Right ventricle myocardium superior (tissue), 1 donor: ENCODE measurements around the gene UPK2. TPM values are rescaled to one million over a fixed set of nuclear protein-coding genes. Genes with fewer than 3 reads are reported as not detected.

Experiments used
- ATAC-seq: fragments of 200-7000 bp; cut with Tn5 transposase; one replicate; pipeline ENCODE4 v1.9.1; 2020; ENCODE audit warnings: mild to moderate bottlenecking; ENCODE audit not compliant: poor library complexity
- DNase-seq: peaks from one replicate; pipeline ENCODE4 v3.0.0-alpha.2; 2020
- intact Hi-C: fragments of 100-400 bp; cut with DNase I; formaldehyde crosslinking; loops from one replicate; pipeline ENCODE4 v1.11.2; 2022
- long read RNA-seq: library from polyadenylated mRNA; unstranded; transcript quantifications from one replicate; pipeline ENCODE4 v2.0.0, GENCODE V29; 2021
- total RNA-seq: library from RNA; stranded (reverse); fragmentation: NEBNext Ultra II Directional; extraction: Animal tissue kit (Norgen Biotek cat#: 25700); gene quantifications from one replicate; pipeline ENCODE4 v1.2.1, GENCODE V29; 2021
- donor health status: DM: no; HTN: yes; CAD: no; lungs with severe emphysema.

The UPK2 gene
- not detected for total RNA-seq
- long read RNA-seq, result 0 reads

GRCh38 chr11:118956094-118956846, at the start of gene UPK2:
TSS of gene UPK2 (plus strand) at chr11:118956298. CDS start at chr11:118956351, 53 bp downstream.
- ATAC-seq (peak; percentile 98), DNase-seq (peak; percentile 92)

DNA sequence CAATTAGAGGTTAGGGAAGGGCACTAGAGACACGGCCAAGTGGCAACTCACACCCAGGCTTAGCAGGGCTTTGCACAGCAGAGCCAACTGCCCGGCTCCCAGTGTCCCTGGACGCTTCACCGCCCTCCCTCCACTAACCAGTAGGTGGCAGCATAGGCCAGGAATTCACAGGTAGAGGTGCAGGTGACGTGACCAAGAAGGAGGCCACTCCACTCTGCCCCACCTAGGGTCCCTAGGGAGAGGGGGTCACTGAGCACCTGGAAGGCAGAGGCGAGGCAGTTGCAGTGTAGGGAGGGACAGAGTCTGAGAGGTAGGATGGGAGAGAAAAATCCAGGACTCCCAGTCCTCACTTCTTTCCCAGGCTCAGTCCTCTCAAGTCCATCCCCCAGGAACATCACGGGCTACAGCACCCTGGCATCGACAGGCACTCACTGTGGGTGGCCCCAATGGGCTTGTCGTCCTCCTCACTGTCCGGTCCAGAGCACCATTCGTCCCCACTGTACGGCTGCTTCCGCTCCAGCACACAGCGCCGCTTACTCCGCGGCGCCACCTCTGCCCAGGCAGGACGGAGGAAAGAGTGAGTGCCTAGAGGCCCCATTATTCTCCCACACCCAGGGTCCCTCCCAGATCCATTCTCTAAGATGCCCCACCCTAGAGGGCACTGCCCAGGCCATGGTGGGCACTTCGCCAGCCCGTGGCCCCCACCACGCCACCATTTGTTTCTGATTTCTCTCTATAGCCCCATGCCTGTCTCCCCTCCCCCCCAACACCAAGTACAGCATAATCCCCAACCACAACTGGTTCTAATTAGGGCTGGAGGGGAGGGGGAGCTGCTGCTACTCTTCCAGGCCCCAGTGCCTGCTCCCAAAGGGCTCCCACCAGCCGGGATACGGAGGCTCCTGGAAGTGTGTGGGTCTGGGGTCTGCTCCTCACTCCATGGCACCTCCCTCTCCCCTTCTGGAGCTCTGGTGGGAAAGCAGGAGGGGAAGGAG, 48.8 kb upstream of the UPK2 start:
- peak; percentile 88 for DNase-seq
- intact Hi-C loops, result loop anchor here (2.0 kb wide), 1 partner anchor 49 kb away; the partner anchor contains the start of gene UPK2
- peak; percentile 55 for ATAC-seq

More at GRCh38 chr11:118956094-118956846, at the start of gene UPK2:
- intact Hi-C loops, result loop anchor here (2.0 to 5.0 kb wide), 2 partner anchors 49 to 264 kb away; no protein-coding TSS in a partner anchor

DNA sequence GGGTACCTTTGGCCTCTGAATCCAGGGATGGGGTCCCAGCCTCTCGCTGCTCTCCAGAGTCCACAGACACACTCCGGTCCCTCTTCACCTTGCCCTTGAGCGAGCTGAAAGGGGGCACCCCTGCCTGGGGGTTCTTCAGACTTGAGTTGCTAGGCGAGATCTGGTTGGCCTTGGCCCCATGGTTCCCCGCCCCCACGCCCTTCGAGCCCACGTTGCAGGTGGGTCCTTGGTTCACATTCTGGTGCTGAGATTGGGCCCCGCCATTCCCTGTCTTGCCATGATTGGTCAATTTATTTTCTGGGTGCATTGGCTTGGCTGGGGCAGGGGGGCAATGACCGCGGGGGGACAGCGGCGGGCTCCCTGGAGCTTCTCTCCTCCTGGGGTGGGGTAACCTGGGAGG, 47.8 kb upstream of the UPK2 start:
- intact Hi-C loops, result no loop called here
- no peak for DNase-seq
- no peak for ATAC-seq

DNA sequence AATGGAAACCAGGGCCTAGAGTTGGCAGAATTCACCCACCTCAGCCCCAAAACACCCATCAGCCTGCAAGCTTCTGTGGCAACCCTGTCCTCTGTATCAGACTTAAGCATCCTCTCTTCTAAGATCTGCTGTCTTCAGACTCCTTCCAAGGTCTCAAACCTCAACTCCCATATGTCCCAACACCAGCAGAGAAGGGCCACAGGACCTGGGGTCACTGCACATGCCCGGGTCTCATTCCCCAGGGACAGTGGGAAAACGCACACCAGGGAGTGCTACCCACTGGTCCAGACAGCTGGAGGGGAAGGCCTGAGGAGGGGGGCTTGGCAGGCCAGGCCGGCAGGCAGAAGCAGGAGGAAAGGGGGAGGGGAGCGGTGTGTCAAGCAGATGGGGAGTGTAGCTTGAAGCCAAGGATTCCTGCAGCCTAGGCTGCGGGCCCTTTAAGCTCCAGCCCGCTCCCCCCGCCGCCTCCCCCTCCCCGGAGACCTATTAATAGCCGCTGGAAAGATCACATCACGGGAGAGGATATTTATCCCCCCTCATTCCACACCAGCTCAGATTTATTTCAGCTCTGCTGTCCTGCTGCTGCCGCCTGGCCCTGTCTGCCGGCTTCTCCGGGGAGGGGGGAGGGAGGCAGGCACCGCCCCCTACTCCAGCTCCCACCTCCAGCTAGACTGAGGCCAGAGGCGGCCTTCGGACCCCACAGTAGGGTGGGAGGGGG, 47.0 kb upstream of the UPK2 start:
- intact Hi-C loops, result no loop called here
- ATAC-seq, result peak; percentile 67
- DNase-seq, result peak; percentile 89

DNA sequence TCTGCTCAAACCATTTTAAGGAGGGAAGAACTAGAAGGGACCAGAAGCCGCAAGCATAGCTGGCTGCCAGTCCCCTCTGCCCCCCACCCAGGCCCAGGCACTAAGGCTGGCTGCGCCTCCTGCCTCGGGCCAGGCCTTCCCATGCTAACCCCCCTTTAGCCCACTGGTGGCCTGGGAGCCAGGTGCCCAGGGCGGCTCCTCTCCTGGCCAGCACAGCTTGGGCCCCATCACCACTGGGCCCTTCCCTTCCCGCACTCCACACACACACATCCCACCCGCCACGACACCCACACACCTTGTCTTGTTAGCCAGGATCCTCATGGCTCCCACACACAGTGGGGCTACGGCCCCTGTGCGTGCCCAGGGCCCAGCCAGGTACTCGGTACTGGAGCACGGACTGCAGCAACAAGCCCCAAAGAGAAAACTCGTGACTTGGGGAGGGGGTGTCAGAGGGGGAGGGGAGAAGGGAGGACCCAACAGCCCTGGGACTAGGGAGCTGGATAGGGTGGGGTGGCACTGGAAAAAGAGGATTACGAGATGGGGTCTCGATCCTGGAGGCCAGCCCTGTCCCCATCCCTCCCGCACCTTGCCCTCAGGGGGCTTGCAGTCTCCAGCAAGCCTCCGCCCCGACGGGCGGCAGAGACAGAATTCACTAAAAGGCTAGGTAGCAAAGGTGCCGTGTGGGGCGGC, 46.3 kb upstream of the UPK2 start:
- ATAC-seq, result peak; percentile 1
- intact Hi-C loops, result no loop called here
- DNase-seq, result no peak

- ATAC-seq, result peak; percentile 54
- intact Hi-C loops, result no loop called here
- DNase-seq, result peak; percentile 85
Measured at GRCh38 chr11:118910309-118911112, 45.6 kb upstream of the UPK2 start.

- intact Hi-C loops, result no loop called here
- no peak for DNase-seq
- ATAC-seq, result no peak
Measured at GRCh38 chr11:118911113-118911879, 44.8 kb upstream of the UPK2 start.

- peak; percentile 34 for ATAC-seq
- peak; percentile 84 for DNase-seq
- intact Hi-C loops, result no loop called here
Measured at GRCh38 chr11:118911880-118912741, 44.0 kb upstream of the UPK2 start.

GRCh38 chr11:118912742-118913410, 43.2 kb upstream of the UPK2 start:
- no peak for ATAC-seq
- no peak for DNase-seq
- intact Hi-C loops, result no loop called here

DNA sequence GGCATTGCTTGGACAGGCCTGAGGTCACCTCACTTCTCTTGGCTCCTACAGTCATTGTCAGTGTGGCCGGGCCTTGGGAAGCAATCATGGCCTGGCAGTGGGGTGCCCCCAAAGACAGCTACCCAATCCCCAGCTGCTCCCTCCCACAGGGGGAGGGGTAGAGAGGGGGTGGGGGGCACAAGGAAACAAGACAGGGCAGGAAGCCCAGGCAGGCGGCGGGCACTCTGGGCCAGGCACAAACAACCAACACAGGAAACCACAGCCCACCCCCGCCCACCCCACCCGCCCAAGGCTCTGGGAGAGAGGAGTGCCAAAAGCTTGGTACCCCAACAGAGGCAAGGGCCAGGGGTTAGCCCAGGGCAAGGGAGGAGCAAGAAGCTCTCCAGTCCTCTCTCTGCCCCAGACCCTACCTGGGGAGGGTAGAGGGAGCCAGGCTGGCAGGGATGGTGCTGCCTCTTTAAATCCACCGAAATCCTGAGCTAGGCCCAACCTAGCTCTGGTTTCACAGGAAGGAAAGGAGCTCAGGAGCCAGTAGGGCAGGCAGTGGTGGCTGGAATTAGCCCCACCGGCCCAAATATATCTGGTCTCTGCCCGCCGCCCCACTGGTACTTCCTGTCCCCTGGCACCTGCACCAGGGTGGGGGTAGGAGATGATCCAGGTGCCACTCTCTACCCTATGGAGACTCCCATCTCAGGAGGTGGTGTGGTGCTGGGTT, 42.5 kb upstream of the UPK2 start:
- intact Hi-C loops, result no loop called here
- DNase-seq (no peak), ATAC-seq (no peak)

DNA sequence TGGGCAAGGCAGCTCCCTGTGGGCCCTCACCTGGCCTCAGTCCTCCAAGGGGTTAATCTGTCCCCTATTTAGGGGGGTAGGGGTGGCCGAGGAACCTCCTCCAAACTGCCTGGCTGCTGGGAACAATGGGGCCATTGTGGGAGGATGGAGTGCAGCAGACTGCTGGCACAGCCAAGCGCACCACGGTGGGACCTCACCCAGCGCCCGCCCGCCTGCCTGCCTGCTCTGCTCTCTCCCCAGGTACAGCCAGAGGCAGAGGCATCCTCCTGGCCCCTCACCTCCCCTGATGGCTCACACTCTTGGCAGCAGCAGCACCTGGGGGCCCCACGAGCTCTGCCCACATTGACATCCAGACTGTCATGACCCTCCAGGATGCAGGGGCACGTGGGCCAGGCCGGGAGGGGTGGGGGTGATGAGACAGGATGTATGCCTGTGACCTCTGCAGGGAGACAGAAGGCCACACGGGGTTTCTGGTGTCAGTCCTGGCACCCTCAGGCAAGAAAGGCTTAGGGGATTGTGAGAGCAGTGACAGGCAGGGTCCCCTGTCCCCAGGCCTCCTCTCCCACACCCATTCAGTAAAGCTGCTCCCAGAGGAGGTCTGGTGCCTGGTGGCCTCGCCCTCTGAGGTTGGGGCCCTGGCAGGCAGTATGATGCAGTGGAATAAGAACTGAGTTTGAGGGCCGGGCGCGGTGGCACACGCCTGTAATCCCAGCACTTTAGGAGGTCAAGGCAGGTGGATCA, 41.8 kb upstream of the UPK2 start:
- no peak for DNase-seq
- intact Hi-C loops, result no loop called here

GRCh38 chr11:118914987-118915386, 41.1 kb upstream of the UPK2 start:
- intact Hi-C loops, result no loop called here
- no peak for DNase-seq
- no peak for ATAC-seq

More for the DNA sequence above, 41.8 kb upstream of the UPK2 start:
- no peak for ATAC-seq

- ATAC-seq (no peak), DNase-seq (no peak)
- intact Hi-C loops, result no loop called here
Measured at GRCh38 chr11:118915396-118915795, 40.7 kb upstream of the UPK2 start.
